Activated CD4-positive, alpha-beta T cell treated with anti-CD3 and anti-CD28 coated beads, Interleukin-2, Interleukin-4, amounts not matched to agents 100 ng/mL and 50 ng/mL, durations not matched to agents 16 hours and 8 hours (primary cell): Measurements from ENCODE around the gene OTX1.
A peak's percentile ranks its signal among the peaks of the same experiment; 100 is the strongest.

ENCODE experiments used
- DNase-seq: peaks from one replicate; pipeline ENCODE4 v3.0.0-alpha.2; 2020; ENCODE audit warnings: low spot score

OTX1 gene

GRCh38 chr2:63047321-63048279 lies 3.0 kb upstream of the OTX1 start:
- DNase-seq = no peak

DNA sequence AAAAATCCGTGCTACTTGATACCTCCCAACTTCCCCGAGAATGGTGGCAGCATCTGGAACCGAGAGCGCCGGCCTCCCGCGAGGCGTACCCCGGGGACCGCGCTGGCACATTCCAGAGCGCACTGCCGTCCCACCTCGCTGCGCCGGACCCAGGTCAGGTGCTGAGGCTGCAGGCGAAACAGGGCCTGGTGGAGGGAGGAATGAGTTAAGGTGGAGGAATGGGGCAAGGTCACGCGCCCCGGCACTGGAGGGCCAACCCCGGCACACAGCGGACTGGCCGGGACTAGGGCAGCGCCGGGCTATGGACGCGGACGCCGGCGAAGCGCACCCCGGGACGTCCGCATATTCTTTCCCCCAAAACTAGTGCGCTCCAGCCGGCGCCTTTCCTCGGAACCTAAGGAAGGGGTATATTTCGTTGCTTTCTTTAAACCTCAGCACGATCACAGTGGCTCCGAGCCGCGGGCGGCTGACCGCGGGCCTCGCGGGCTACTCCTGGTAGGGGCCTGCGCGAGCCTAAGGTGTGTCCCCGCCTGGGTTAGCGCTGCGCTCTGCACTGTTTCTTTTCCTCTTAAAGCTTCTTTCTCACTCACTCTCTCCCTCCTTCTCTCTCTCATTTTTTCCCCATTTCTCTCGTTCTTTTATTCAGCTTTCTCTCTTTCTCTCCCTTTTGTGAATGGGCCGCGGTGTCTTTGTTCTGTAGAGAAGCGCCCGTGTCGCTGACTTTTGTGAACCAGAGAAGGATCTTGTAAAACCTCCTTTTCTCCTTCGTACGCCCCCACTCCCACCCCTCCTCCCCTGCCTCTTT lies 2.1 kb upstream of the OTX1 start:
- DNase-seq = no peak

DNA sequence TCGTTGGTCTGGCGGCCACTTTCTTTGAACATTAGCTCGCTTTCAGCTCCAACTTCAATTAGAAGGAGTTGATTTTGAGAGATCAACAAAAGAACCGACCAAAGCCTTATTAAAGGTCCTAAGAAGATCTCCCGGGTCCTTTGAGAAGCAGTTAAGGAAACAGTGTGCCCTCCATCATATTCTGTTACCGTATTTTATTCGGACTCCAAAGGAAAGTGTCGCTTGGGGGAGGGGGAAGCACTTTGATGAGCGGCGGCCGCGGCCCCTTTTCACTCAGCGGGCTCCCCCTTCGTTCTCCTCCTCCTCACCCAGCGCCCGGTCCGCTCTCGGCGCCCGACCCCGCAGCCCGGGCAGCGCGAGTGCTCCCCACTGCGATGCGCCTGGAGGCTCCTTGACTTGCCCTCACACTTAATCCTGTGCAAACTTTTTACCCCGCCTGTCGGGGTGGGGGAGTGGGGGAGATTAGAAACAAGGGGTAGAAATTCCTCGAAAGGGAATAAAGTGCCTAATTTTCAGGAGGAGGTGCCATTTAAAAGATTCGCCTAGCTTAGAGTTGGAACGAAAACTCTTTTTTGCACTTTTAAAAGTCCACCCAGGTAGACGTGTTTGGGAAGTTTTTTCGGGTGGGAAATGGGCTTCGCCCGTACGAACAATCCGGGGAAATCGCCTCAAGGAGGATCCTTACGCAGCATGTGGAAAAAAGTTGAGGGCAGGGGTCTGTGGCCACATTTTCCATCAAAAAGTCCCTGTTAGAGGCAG lies 1.2 kb upstream of the OTX1 start:
- DNase-seq = no peak

DNA sequence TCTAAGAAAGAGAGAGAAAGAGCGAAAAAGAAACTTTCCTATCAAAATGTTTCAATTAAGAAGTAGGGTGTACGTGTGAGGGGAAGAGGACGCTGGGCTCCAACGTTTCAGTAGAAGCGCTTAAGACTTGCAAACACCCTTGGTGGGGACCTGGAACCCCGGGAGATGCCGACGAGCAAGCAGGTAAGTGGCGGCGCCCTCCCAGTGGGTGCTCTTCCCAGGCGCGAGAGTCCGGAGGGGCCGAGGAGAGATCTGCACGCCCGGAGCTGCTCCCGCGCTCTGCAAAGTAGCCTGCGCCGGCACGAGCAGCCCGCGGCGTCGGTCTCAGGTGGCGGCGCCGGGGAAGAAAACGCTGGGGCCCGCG lies 678 bp upstream of the OTX1 start:
- DNase-seq = no peak

DNA sequence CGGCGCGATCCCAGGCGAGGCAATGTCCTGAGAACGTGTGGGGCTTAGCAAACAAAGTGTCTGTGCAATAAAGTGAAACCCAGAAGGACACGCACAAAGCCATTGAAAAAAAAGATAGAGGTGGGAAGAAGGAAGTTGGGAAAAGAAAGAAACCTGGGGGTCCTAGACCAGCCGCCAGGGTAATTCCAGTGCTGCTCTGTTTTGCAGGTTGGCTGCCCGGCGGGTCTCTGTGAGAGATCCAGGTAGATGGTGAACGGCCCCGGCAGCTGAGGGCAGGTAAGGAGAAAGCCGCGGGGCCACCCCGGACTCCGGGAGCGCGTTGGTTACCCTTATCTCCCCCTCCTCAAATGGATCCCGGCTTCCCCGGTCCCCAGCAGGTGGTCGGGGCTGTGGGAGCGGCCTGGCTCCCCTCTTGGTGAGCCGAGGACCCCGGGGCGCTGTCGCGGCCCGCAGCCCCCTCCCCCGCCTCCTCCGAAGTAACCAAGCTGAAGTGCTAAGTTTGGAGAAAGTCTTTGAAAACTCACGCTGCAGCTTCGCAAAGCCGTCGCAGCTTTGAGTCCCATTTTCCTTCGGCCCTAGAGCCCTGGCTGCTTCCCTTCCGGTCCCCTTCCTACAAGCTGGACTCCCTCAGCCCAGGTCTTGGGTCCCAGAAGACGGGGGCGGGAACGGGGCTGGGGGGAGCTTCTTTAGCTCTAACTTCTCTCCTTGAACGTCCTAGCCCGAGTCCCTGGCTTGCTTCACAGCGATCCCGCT lies 588 bp downstream of the OTX1 start:
- no peak for DNase-seq

DNA sequence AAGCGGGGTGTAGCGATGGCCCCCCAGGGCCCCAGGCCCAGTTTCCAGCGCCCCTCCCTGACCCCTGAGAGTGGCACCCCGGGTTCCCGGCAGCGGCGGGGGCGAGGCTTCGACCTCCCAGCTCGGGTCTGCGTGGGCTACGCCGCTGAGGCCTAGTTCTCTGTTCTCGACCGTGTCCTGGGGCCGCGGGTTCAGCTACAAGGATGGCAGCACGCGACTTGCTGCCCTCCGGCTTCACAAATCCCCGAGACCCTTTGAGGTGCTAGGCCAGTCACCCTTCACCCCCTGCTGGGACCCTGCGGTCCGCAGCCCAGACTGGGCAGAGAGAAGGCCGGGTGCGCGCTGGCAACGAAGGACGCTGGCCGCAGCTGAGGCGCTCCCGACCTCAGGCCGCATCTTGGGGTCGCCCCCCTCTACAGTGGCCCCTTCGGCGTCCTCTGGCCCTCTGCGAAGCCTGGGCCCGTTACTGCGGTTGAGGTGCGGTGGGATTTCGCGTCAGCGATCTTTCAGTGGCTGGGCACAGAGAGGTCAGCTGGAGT lies 1.2 kb downstream of the OTX1 start:
- no peak for DNase-seq

- no peak for DNase-seq
Measured at GRCh38 chr2:63052411-63053080, 1.9 kb downstream of the OTX1 start.

GRCh38 chr2:63053081-63053888 lies 2.7 kb downstream of the OTX1 start:
- DNase-seq = no peak

DNA sequence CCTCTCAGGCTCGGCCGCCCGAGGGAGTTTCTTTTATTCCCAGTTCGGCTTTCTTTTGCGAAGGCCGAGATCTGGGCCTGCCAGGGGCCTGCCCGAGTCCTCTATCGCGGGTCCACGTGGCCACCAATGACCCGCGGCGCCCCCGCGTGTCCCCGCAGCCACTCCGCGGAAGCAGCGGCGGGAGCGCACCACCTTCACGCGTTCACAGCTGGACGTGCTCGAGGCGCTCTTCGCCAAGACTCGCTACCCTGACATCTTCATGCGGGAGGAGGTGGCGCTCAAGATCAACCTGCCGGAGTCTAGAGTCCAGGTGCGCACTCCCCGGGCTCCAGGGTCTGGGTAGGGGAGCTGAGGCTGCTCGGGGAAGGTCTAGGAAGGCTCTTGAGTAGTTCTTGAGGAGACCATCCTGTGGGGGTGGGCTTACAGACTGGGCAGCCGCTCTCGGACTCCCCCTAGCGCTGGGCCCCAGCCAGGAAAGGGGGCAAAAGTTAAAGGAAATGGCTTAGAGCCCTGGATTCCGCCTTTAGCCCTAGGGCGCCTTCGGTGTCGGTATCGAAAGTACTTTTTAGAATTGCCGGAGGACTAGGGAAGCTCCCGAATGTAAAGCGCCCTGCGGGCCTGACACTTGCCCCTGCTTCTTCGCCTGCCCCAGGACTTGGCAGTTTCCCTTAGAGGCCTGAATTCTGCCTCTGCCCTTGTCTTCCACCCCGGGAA lies 3.4 kb downstream of the OTX1 start:
- DNase-seq = peak; percentile 56

- DNase-seq = no peak
Measured at GRCh38 chr2:63054841-63055225, 4.2 kb downstream of the OTX1 start.

GRCh38 chr2:63055226-63056106 lies 4.8 kb downstream of the OTX1 start:
- no peak for DNase-seq

- no peak for DNase-seq
Measured at GRCh38 chr2:63056107-63057050, 5.7 kb downstream of the OTX1 start.

GRCh38 chr2:63057249-63058143 lies 6.9 kb downstream of the OTX1 start:
- DNase-seq = no peak

GRCh38 chr2:63058144-63058920 lies 7.7 kb downstream of the OTX1 start:
- DNase-seq = no peak
